ENCODE measurements around the gene ST8SIA6.

ST8SIA6 gene

DNA sequence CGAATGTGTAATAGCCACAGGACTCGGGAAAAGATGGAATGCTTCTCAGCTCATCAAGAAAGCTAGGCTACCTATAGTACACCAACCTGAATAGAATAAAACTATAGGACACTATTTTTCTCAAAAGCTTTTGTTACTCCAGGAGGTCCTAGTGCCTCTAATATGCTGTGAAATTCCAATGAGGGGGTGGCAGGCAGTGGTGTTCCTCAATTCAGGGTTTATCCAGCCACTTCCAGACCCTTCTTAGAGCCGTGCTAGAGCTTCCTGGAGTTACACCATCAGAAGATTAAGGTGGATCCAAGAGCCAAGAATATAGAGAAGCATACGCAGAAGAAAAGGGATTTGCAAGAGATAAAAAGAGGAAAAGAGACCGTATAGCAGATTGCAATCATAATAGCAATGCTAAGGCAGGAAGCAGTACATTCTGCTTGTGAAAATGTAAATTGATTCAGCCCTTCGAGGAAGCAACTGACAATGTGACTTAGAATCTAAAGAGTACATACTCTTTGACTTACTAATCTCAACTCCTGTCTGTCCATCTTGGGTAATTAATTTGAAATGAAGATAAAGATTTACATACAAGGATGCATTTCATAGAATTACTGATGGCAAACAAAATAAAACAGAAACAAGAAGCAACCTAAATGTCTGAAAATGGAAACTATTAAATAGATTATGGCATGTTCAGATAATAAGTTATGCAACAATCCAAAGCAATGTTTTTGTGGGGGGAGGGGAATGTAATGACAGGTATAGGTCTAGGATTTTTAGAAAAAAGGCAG is 2.1 kb downstream of the ST8SIA6 start:
- Histone ChIP-seq H3K36me3 (ENCODE audit: control insufficient read depth in 1 of 2, insufficient read depth in 2 of 2, low read length in 2 of 2) (no peaks in the 10 kb centered on the region), H3K9me3 (ENCODE audit: insufficient read depth, low read depth, low read length) (peaks cover 4% of the 10 kb centered on the region), H3K4ac (ENCODE audit: low read depth, low read length) (no peak overlapping the region), H4K8ac (ENCODE audit: low read depth, low read length) (no peak overlapping the region), H2BK120ac (ENCODE audit: insufficient read depth, low read length, poor library complexity) (no peak overlapping the region), H3K14ac (ENCODE audit: low read length) (no peak overlapping the region), H4K12ac (ENCODE audit: low read depth, low read length) (no peak overlapping the region), H3K23ac (ENCODE audit: low read length) (no peak overlapping the region), H3K27ac (ENCODE audit: low read depth, low read length) (no peak overlapping the region), H2AK5ac (ENCODE audit: low read length) (no peak overlapping the region), H3K79me2 (ENCODE audit: control insufficient read depth, insufficient read depth, low read length, poor library complexity) (no peaks in the 10 kb centered on the region), H3K79me1 (ENCODE audit: low read length) (no peaks in the 10 kb centered on the region), H3K27me3 (ENCODE audit: insufficient read depth, low read length) (peaks cover 32% of the 10 kb centered on the region), H2BK12ac (ENCODE audit: low read length) (no peak overlapping the region), H3K4me3 (ENCODE audit: low read depth, low read length) (no peak overlapping the region), H4K91ac (ENCODE audit: low read depth, low read length) (no peak overlapping the region), H2AFZ (ENCODE audit: insufficient read depth, low read length, poor library complexity) (no peak overlapping the region), H3K18ac (ENCODE audit: low read length) (no peak overlapping the region), H2BK5ac (ENCODE audit: low read depth, low read length, poor library complexity) (no peak overlapping the region), H3K4me2 (ENCODE audit: low read length) (no peak overlapping the region), H3K9ac (ENCODE audit: low read length) (no peak overlapping the region), H3K4me1 (ENCODE audit: control insufficient read depth in 1 of 2, insufficient read depth in 2 of 2, low read length in 2 of 2) (peaks cover 5 to 8% of the 10 kb centered on the region in 2 experiments)
- no peak for DNase-seq
- WGBS (ENCODE audit: extremely low coverage, insufficient coverage, insufficient read length), result no CpG with 5 or more reads among the region's 6 CpGs

DNA sequence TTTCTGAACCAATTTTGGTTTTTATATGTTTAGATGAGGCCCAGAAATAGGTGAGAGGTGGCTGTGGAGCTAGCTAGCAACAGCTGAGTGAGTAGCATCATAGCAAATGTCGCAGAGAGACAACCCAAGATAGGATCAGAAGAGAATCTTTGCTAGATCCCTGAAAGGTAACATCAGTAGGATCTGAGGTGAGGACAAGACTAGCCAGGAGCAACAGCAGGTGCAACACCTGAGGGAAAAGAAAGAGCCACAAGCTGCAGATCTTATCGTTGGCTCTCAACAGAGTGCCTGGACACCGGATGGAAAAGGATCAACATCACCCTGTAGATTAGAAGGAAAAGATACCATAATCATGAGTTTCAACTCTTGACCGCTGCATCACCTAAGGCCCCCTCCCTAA is 4.4 kb downstream of the ST8SIA6 start:
- H2AFZ ChIP-seq (ENCODE audit: insufficient read depth, low read length, poor library complexity), result no peak overlapping the region

DNA sequence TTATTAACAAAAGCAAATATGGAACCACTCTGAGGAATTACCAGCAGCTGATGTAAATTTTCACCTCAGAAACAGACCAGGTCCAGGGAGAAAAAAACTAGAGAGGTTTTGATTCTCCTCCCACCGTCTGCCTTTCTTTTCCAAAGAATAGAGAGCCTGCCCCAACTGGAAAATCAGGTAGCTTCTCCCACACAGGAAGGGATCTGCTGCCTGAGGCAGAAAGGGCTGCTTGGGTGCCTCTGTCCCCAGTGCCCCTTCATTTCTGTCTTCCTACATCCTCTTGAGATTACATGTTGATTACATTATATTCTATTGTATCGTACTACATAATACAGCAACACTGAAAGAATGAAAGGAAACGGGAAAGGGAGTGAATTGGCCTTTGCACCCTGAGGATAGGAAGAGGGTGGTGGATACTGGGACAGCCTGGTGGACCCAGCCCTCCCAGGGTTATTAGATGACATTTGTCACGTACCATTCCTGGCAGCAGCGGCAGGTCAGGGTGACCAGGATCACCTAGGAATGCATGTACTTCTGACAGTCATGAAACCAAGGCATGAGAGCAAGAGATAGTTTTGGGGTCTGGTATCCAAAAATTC is 8.9 kb downstream of the ST8SIA6 start:
- no peak overlapping the region for H2AK5ac ChIP-seq (ENCODE audit: low read length)
- H3K18ac ChIP-seq (ENCODE audit: low read length), result no peak overlapping the region
- H3K4me1 ChIP-seq (ENCODE audit: control insufficient read depth in 1 of 2, insufficient read depth in 2 of 2, low read length in 2 of 2), result peaks cover 8 to 9% of the 10 kb centered on the region in 2 experiments
- no peaks in the 10 kb centered on the region for H3K79me1 ChIP-seq (ENCODE audit: low read length)
- peak in 1 of 2 donors; percentile 45 for DNase-seq
- no peak overlapping the region for H4K8ac ChIP-seq (ENCODE audit: low read depth, low read length)
- H3K9me3 ChIP-seq (ENCODE audit: insufficient read depth, low read depth, low read length), result no peaks in the 10 kb centered on the region
- no peak overlapping the region for H3K14ac ChIP-seq (ENCODE audit: low read length)
- no peak overlapping the region for H2BK12ac ChIP-seq (ENCODE audit: low read length)
- no peak overlapping the region for H3K23ac ChIP-seq (ENCODE audit: low read length)
- H3K27me3 ChIP-seq (ENCODE audit: insufficient read depth, low read length), result no peaks in the 10 kb centered on the region
- no peak overlapping the region for H3K4me2 ChIP-seq (ENCODE audit: low read length)
- WGBS (ENCODE audit: extremely low coverage, insufficient coverage, insufficient read length), result no CpG with 5 or more reads among the region's 5 CpGs
- no peak overlapping the region for H2BK5ac ChIP-seq (ENCODE audit: low read depth, low read length, poor library complexity)
- H2BK120ac ChIP-seq (ENCODE audit: insufficient read depth, low read length, poor library complexity), result no peak overlapping the region
- no peak overlapping the region for H3K4ac ChIP-seq (ENCODE audit: low read depth, low read length)
- no peak overlapping the region for H2AFZ ChIP-seq (ENCODE audit: insufficient read depth, low read length, poor library complexity)
- peak overlapping the region; percentile 16 for H4K91ac ChIP-seq (ENCODE audit: low read depth, low read length)
- no peak overlapping the region for H4K12ac ChIP-seq (ENCODE audit: low read depth, low read length)
- peak overlapping the region; percentile 39 for H3K27ac ChIP-seq (ENCODE audit: low read depth, low read length)
- no peaks in the 10 kb centered on the region for H3K79me2 ChIP-seq (ENCODE audit: control insufficient read depth, insufficient read depth, low read length, poor library complexity)
- no peak overlapping the region for H3K4me3 ChIP-seq (ENCODE audit: low read depth, low read length)
- no peaks in the 10 kb centered on the region for H3K36me3 ChIP-seq (ENCODE audit: control insufficient read depth in 1 of 2, insufficient read depth in 2 of 2, low read length in 2 of 2)
- H3K9ac ChIP-seq (ENCODE audit: low read length), result no peak overlapping the region

More for the DNA sequence above, 4.4 kb downstream of the ST8SIA6 start:
- no peaks in the 10 kb centered on the region for H3K79me2 ChIP-seq (ENCODE audit: control insufficient read depth, insufficient read depth, low read length, poor library complexity)
- H3K4ac ChIP-seq (ENCODE audit: low read depth, low read length), result no peak overlapping the region
- peaks cover 2% of the 10 kb centered on the region for H3K9me3 ChIP-seq (ENCODE audit: insufficient read depth, low read depth, low read length)
- no peak overlapping the region for H3K18ac ChIP-seq (ENCODE audit: low read length)
- no peak overlapping the region for H4K12ac ChIP-seq (ENCODE audit: low read depth, low read length)
- no peak overlapping the region for H4K91ac ChIP-seq (ENCODE audit: low read depth, low read length)
- no peak overlapping the region for H3K14ac ChIP-seq (ENCODE audit: low read length)
- no peak overlapping the region for H3K4me2 ChIP-seq (ENCODE audit: low read length)
- H3K27me3 ChIP-seq (ENCODE audit: insufficient read depth, low read length), result peaks cover 25% of the 10 kb centered on the region
- DNase-seq, result peak in 1 of 2 donors; percentile 39
- H2BK120ac ChIP-seq (ENCODE audit: insufficient read depth, low read length, poor library complexity), result no peak overlapping the region
- H4K8ac ChIP-seq (ENCODE audit: low read depth, low read length), result no peak overlapping the region
- no peak overlapping the region for H2BK5ac ChIP-seq (ENCODE audit: low read depth, low read length, poor library complexity)
- no peak overlapping the region for H2BK12ac ChIP-seq (ENCODE audit: low read length)
- no CpG with 5 or more reads among the region's 4 CpGs for WGBS (ENCODE audit: extremely low coverage, insufficient coverage, insufficient read length)
- H3K9ac ChIP-seq (ENCODE audit: low read length), result no peak overlapping the region
- H3K4me3 ChIP-seq (ENCODE audit: low read depth, low read length), result no peak overlapping the region
- H3K79me1 ChIP-seq (ENCODE audit: low read length), result no peaks in the 10 kb centered on the region
- H3K36me3 ChIP-seq (ENCODE audit: control insufficient read depth in 1 of 2, insufficient read depth in 2 of 2, low read length in 2 of 2), result no peaks in the 10 kb centered on the region
- no peak overlapping the region for H3K27ac ChIP-seq (ENCODE audit: low read depth, low read length)
- no peak overlapping the region for H2AK5ac ChIP-seq (ENCODE audit: low read length)
- no peak overlapping the region for H3K23ac ChIP-seq (ENCODE audit: low read length)
- H3K4me1 ChIP-seq (ENCODE audit: control insufficient read depth in 1 of 2, insufficient read depth in 2 of 2, low read length in 2 of 2), result peaks cover 10 to 12% of the 10 kb centered on the region in 2 experiments

DNA sequence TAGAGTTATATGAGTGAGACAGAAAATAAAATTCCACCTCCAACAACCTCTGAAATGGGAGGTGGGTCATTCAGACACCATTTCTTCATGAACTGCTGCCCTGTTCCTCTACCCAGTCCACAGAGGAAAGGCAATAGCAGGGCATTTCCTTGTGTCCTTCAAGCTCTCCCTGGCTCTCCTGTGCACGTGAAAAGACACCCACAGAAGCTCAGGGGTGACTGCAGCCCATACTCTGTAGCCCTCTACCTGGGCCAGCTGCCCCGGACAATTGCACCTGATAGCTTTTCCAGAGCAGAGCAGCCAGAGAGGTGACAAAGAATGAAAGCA is 10.0 kb downstream of the ST8SIA6 start:
- no peak overlapping the region for H3K27ac ChIP-seq (ENCODE audit: low read depth, low read length)
- no CpG with 5 or more reads among the region's 2 CpGs for WGBS (ENCODE audit: extremely low coverage, insufficient coverage, insufficient read length)
- no peaks in the 10 kb centered on the region for H3K36me3 ChIP-seq (ENCODE audit: control insufficient read depth in 1 of 2, insufficient read depth in 2 of 2, low read length in 2 of 2)
- no peak overlapping the region for H4K8ac ChIP-seq (ENCODE audit: low read depth, low read length)
- no peak overlapping the region for H2BK5ac ChIP-seq (ENCODE audit: low read depth, low read length, poor library complexity)
- H3K23ac ChIP-seq (ENCODE audit: low read length), result no peak overlapping the region
- DNase-seq, result no peak
- H3K9me3 ChIP-seq (ENCODE audit: insufficient read depth, low read depth, low read length), result no peaks in the 10 kb centered on the region
- no peak overlapping the region for H2BK12ac ChIP-seq (ENCODE audit: low read length)
- no peak overlapping the region for H3K4me2 ChIP-seq (ENCODE audit: low read length)
- no peak overlapping the region for H4K12ac ChIP-seq (ENCODE audit: low read depth, low read length)
- H3K18ac ChIP-seq (ENCODE audit: low read length), result no peak overlapping the region
- H3K27me3 ChIP-seq (ENCODE audit: insufficient read depth, low read length), result no peaks in the 10 kb centered on the region
- H2AK5ac ChIP-seq (ENCODE audit: low read length), result no peak overlapping the region
- no peak overlapping the region for H4K91ac ChIP-seq (ENCODE audit: low read depth, low read length)
- H3K4me1 ChIP-seq (ENCODE audit: control insufficient read depth in 1 of 2, insufficient read depth in 2 of 2, low read length in 2 of 2), result peaks cover 8 to 9% of the 10 kb centered on the region in 2 experiments
- H3K14ac ChIP-seq (ENCODE audit: low read length), result peak overlapping the region; percentile 16
- no peak overlapping the region for H3K4ac ChIP-seq (ENCODE audit: low read depth, low read length)
- no peak overlapping the region for H3K4me3 ChIP-seq (ENCODE audit: low read depth, low read length)
- no peaks in the 10 kb centered on the region for H3K79me2 ChIP-seq (ENCODE audit: control insufficient read depth, insufficient read depth, low read length, poor library complexity)
- H3K79me1 ChIP-seq (ENCODE audit: low read length), result no peaks in the 10 kb centered on the region
- H2BK120ac ChIP-seq (ENCODE audit: insufficient read depth, low read length, poor library complexity), result no peak overlapping the region
- no peak overlapping the region for H2AFZ ChIP-seq (ENCODE audit: insufficient read depth, low read length, poor library complexity)
- no peak overlapping the region for H3K9ac ChIP-seq (ENCODE audit: low read length)
